GM12878 (cell line): ENCODE results near the gene PI4KB. TPM values are rescaled to one million over a fixed set of nuclear protein-coding genes. Genes with fewer than 3 reads are reported as not detected.
A peak's percentile ranks its signal among the peaks of the same experiment; 100 is the strongest.

Experiments
- BHLHE40 ChIP-seq, 2 experiments: fragments of 450-650 bp in 1 of 2; IDR thresholded peaks; 2 replicates each; pipeline ENCODE4 v1.6.1; 2011 to 2017; ENCODE audit warnings: low read depth in 2 of 2, borderline replicate concordance in 1 of 2, improper control_type of control experiment in 1 of 2, low read length in 1 of 2, mild to moderate bottlenecking in 1 of 2
- CBX5 ChIP-seq: sonication (generic); IDR thresholded peaks from 2 replicates; pipeline ENCODE4 v1.6.1; 2016; ENCODE audit warnings: low read depth, moderate library complexity, mild to moderate bottlenecking, inconsistent platforms
- CEBPZ ChIP-seq: fragments of 150-350 bp; IDR thresholded peaks from 2 replicates; pipeline ENCODE4 v1.6.1; 2016; ENCODE audit warnings: low read depth, low read length
- NR2C2 ChIP-seq: IDR thresholded peaks from 2 replicates; pipeline ENCODE4 v1.6.1; 2011; ENCODE audit warnings: borderline replicate concordance, low read depth; ENCODE audit not compliant: control insufficient read depth, insufficient read length
- RAD51 ChIP-seq: fragments of 450-650 bp; IDR thresholded peaks from 2 replicates; pipeline ENCODE4 v1.6.1; 2016; ENCODE audit warnings: moderate library complexity, mild to moderate bottlenecking, inconsistent platforms
- SIX5 ChIP-seq: IDR thresholded peaks from 2 replicates; pipeline ENCODE4 v1.6.1; 2011; ENCODE audit warnings: mild to moderate bottlenecking, low read depth, low read length, moderate library complexity; ENCODE audit not compliant: severe bottlenecking
- SMAD5 ChIP-seq: IDR thresholded peaks from 2 replicates; pipeline ENCODE4 v1.6.1; 2016; ENCODE audit warnings: antibody characterized with exemption, low read depth
- STAT3 ChIP-seq: IDR thresholded peaks from 2 replicates; pipeline ENCODE4 v1.6.1; 2011; ENCODE audit warnings: low read depth, low read length, improper control_type of control experiment
- TARDBP ChIP-seq: IDR thresholded peaks from 2 replicates; pipeline ENCODE4 v1.6.1; 2016; ENCODE audit warnings: borderline replicate concordance
- TBL1XR1 ChIP-seq: IDR thresholded peaks from 2 replicates; pipeline ENCODE4 v1.6.1; 2012; ENCODE audit warnings: low read depth, low read length, improper control_type of control experiment
- TCF7 ChIP-seq: IDR thresholded peaks from 2 replicates; pipeline ENCODE4 v1.6.1; 2014; ENCODE audit warnings: antibody characterized with exemption, borderline replicate concordance
- WRNIP1 ChIP-seq: IDR thresholded peaks from 2 replicates; pipeline ENCODE4 v1.6.1; 2011; ENCODE audit warnings: low read depth, low read length, improper control_type of control experiment, borderline replicate concordance
- YBX1 ChIP-seq: fragments of 450-650 bp; IDR thresholded peaks from 2 replicates; pipeline ENCODE4 v1.6.1; 2016; ENCODE audit warnings: antibody characterized with exemption
- YY1 ChIP-seq: IDR thresholded peaks from 2 replicates; pipeline ENCODE4 v1.6.1; 2011; ENCODE audit warnings: low read depth, mild to moderate bottlenecking, low read length
- polyA plus RNA-seq, 11 experiments: library from polyadenylated mRNA; depleted of rRNA in 4 of 11; unstranded in 6 of 11; stranded (reverse) in 5 of 11; fragments of >200 nt; fragmentation: Nextera tagmentation in 4 of 11; fragmentation: Illumina TruSeq in 1 of 11; extraction: Ambion mirVana in 4 of 11; extraction: Trizol in 1 of 11; gene quantifications; 1 replicate in 1 of 11; 2 replicates in 10 of 11; pipeline versions ENCODE4 v1.2.1 to v1.2.3, GENCODE V29; 2011 to 2016; ENCODE audit warnings: inconsistent platforms in 2 of 11, missing spikeins in 2 of 11, low read depth in 1 of 11
- total RNA-seq, 4 experiments: library from RNA; depleted of rRNA in 3 of 4; stranded (reverse); fragments of >200 nt in 3 of 4; fragmentation: Illumina TruSeq in 1 of 4; extraction: Trizol in 1 of 4; gene quantifications; 2 replicates each; pipeline versions ENCODE4 v1.2.1 to v1.2.3, GENCODE V29; 2013 to 2021
- TF ChIP-seq, protein P1 (sequence below): fragments of 450-650 bp; IDR thresholded peaks from 2 replicates; pipeline ENCODE4 v1.6.1; 2018; ENCODE audit warnings: borderline replicate concordance, mild to moderate bottlenecking; ENCODE audit not compliant: partially characterized antibody
- TF ChIP-seq, protein P2 (sequence below): IDR thresholded peaks from 2 replicates; pipeline ENCODE4 v1.6.1; 2011; ENCODE audit warnings: mild to moderate bottlenecking, low read depth, low read length, moderate library complexity; ENCODE audit not compliant: insufficient replicate concordance
- TF ChIP-seq, protein P3 (sequence below): IDR thresholded peaks from 2 replicates; pipeline ENCODE4 v1.6.1; 2011; ENCODE audit warnings: borderline replicate concordance, low read depth, mild to moderate bottlenecking, moderate library complexity, mixed read lengths, low read length; ENCODE audit not compliant: insufficient read depth; ENCODE audit errors: extremely low read length

Gene PI4KB
- total and polyA plus RNA-seq, 10 of the 15 experiments (the other 5 are each of a cell fraction or from before 2014, with no cell fraction given) = 3.3 to 88.3 (median 51.7) TPM

- TF ChIP-seq, protein P1, sequence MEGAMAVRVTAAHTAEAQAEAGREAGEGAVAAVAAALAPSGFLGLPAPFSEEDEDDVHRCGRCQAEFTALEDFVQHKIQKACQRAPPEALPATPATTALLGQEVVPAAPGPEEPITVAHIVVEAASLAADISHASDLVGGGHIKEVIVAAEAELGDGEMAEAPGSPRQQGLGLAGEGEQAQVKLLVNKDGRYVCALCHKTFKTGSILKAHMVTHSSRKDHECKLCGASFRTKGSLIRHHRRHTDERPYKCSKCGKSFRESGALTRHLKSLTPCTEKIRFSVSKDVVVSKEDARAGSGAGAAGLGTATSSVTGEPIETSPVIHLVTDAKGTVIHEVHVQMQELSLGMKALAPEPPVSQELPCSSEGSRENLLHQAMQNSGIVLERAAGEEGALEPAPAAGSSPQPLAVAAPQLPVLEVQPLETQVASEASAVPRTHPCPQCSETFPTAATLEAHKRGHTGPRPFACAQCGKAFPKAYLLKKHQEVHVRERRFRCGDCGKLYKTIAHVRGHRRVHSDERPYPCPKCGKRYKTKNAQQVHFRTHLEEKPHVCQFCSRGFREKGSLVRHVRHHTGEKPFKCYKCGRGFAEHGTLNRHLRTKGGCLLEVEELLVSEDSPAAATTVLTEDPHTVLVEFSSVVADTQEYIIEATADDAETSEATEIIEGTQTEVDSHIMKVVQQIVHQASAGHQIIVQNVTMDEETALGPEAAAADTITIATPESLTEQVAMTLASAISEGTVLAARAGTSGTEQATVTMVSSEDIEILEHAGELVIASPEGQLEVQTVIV = no peak
- TF ChIP-seq YY1 (peak; percentile 67), CBX5 (no peak; the same call in 1 of the 2 replicates), RAD51 (peak; percentile 61), YBX1 (no peak), SIX5 (peak; percentile 36), BHLHE40 (IDR thresholded peaks at IDR 0.05; ENCODE audit: borderline replicate concordance in 1 of 2, low read depth in 2 of 2, low read length in 1 of 2) (peak; percentile 96 to 98), TARDBP (peak; percentile 81; the same call in 1 of the 2 replicates), NR2C2 (no peak), SMAD5 (peak; percentile 67; the same call in 1 of the 2 replicates), TBL1XR1 (peak; percentile 80; the same call in 1 of the 2 replicates), CEBPZ (no peak), TCF7 (no peak), WRNIP1 (0 out of 2 replicates have a peak, but pooled peaks have one; percentile 14), STAT3 (no peak)
- TF ChIP-seq, protein P2, sequence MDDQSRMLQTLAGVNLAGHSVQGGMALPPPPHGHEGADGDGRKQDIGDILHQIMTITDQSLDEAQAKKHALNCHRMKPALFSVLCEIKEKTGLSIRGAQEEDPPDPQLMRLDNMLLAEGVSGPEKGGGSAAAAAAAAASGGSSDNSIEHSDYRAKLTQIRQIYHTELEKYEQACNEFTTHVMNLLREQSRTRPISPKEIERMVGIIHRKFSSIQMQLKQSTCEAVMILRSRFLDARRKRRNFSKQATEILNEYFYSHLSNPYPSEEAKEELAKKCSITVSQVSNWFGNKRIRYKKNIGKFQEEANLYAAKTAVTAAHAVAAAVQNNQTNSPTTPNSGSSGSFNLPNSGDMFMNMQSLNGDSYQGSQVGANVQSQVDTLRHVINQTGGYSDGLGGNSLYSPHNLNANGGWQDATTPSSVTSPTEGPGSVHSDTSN = no peak
- TF ChIP-seq, protein P3, sequence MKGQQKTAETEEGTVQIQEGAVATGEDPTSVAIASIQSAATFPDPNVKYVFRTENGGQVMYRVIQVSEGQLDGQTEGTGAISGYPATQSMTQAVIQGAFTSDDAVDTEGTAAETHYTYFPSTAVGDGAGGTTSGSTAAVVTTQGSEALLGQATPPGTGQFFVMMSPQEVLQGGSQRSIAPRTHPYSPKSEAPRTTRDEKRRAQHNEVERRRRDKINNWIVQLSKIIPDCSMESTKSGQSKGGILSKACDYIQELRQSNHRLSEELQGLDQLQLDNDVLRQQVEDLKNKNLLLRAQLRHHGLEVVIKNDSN = no peak
Measured at GRCh38 chr1:151346769-151347522, 19.7 kb upstream of the PI4KB start, which contains the start of gene RFX5 (continued).
